Esophagus mucosa (tissue), 1 donor: ENCODE measurements around the gene ZNF140. TPM values are rescaled to one million over a fixed set of nuclear protein-coding genes. Genes with fewer than 3 reads are reported as not detected.

Experiments used
- ATAC-seq: fragments of 200-7000 bp; cut with Tn5 transposase; one replicate; pipeline ENCODE4 v1.9.1; 2020
- total RNA-seq: library from RNA; stranded (reverse); gene quantifications from one replicate; pipeline ENCODE4 v1.2.4, GENCODE V29; 2023
- donor health status: DM: yes; HTN: yes; CAD: no.

Gene ZNF140
- 11.4 TPM for total RNA-seq

DNA sequence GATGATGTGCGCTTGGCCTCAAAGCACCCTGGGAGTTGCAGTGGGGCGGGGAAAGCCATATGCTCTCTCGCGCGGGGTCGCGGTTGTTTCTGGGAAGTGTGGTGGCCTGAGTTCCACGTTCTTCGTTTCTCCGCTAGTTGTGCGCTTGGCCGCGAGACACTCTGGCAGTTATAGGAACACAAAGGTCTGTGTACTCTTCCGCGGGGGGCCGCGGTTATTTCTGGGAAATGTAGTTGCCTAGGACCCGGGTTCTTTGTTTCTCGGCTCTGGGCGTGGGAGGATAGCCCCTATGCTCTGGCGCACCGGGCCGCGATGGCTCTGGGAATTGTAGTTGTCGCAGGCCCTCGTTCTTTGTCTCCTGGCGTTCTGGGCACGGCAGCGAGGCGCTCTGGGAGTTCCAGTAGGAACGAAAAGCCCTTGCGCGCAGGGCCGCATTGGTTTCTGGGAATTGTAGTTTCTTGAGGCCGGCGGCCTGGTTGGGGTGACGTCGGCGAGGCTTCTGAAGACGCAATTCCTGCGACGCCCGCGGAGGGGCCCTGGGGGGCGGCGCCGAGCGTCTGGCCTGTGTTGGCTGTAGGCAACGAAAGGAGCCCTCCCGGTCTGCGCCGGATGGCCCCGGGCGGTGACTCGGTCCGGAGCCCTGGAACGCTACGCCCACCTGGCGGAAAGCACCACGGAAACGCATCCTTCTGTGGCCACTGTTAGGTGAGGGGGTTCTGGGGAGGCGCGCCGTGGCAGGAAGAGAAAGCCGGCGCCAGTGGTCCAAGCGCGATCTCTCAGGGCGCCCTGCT, at the start of gene ZNF140:
ZNF140 (plus strand) TSS at position 556 of the 791 bp plus-strand sequence. CDS start 398 bp downstream, outside the sequence.
- ATAC-seq = peak; percentile 86

DNA sequence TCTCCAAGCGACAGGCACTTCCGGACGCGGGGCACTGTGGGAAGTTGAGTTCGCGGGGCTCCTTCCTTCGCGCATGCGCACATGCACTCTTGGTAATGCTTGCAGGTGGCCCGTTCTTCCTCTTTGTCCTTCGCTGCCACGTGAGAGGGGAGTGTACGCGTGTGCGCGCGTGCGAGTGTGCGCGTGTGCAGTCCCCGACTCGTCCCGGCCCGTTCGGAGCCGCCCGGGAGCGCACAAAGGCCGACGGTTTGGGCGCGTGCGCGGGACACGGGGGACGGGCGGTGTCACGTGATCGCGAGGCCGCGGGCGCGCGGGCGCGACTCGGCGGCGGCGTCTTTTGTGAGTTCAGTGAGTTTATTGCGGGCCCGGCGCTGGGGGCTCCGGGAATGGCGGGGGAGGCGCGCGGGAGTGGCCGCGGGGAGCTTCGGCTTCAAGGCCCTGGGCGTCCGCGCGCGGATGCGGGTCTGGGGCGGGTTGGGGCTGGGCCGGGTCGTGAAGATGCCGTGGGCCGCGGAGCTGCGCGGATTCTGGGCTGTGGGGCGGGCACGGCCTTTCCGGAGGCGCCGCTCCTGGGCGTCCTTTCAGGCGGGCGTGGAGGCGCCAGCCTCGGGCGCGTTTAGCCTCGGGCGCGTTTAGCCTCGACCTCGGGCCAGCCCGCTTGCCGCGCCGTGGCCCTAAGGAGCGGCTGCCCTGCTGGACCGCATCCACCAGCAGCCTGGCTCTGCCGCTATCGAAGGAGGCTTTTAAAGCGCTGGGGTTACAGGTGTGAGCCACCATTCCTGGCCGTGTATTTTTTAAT, 43.3 kb upstream of the ZNF140 start, which contains the start of gene ZNF84:
ZNF84 (plus strand) TSS at position 303 of the 799 bp plus-strand sequence. CDS start 3,959 bp downstream, outside the sequence.
- peak; percentile 100 for ATAC-seq

DNA sequence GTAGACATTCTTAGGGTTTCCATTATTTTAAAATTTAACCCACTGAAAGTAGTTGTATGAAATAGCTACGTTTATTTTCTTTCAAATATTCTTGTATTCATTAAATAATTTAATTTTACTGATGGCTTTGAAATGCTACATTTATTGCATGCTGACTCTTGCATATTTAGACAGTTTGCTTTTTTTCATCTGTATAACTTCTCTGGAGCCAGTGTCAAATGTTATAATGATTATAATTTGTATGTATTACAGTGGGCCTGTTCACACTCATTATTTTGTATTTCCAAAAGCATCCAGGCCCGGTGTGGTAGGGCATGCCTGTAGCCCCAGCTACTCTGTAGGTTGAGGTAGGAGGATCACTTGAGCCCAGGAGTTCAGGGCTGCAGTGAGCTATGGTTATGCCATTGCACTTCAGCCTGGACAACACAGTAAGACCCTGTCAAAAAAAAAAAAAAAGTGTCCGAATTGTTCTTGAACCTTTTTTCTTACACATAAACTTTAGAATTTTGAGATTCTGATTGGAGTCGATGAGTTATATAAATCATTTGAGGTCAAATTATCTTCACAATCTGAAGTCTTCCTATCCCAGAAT, 42.5 kb upstream of the ZNF140 start:
- ATAC-seq = no peak

DNA sequence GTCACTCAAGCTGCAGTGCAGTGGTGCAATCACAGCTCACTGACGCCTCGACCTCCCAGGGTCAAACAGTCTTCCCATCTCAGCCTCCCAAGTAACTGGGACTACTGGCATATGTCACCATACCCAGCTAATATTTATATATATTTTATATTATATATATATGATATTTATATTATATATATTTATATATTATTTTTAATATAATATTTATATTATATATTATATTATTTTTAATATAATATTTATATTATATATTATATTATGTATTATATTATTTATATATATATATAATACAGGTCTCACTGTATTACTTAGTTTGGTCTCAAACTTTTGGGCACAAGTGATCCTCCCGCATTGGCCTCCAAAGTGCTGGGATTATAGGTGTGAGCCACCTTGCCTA, 34.0 kb upstream of the ZNF140 start:
- no peak for ATAC-seq

DNA sequence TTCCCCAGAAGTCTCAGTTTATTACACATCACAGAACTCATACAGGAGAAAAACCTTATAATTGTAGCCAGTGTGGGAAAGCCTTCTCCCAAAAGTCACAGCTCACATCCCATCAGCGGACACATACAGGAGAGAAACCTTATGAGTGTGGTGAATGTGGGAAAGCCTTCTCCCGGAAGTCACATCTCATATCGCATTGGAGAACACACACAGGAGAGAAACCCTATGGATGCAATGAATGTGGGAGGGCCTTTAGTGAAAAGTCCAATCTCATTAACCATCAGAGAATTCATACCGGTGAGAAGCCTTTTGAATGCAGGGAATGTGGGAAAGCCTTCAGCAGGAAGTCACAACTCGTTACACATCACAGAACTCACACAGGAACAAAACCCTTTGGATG, 23.3 kb upstream of the ZNF140 start:
- ATAC-seq = no peak

DNA sequence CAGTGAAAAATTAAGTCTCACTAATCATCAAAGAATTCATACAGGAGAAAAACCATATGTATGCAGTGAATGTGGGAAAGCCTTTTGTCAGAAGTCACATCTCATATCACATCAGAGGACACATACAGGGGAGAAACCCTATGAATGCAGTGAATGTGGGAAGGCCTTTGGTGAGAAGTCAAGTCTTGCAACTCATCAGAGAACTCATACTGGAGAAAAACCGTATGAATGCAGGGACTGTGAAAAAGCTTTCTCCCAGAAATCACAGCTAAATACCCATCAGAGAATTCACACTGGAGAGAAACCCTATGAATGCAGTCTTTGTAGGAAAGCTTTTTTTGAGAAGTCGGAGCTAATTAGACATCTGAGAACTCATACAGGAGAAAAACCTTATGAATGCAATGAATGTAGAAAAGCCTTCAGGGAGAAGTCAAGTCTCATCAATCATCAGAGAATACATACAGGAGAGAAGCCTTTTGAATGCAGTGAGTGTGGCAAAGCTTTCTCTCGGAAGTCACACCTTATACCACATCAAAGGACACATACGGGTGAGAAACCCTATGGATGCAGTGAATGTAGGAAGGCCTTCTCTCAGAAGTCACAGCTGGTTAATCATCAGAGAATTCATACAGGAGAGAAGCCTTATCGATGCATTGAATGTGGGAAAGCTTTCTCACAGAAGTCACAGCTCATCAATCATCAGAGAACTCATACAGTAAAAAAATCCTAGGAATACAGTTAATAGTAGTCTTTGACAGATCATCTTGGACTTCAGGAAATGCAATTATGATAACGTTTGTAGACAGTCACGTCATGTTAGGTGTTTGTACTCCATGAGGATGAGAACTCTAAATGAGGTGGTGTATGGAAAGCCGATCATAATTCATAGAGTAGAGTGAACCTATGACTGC, 22.3 kb upstream of the ZNF140 start:
- no peak for ATAC-seq

DNA sequence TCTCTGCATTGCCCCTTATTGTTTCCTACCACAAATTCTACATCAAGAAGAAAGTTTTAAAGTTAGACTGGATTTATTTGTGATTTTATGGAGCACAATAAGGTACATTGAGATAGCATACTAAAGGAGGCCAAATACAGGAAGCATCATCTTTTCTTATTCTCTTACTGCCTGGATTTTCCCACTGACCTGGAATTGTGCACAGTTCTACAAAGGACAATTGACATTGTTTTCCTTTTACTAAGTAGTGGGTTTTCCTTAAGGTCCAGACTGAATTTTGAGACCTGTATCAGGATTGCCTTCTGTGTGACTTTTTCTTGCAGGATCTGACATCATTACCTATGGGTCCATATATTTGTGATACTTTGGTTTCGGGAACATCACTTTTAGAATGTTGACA, 18.8 kb upstream of the ZNF140 start:
- ATAC-seq = no peak

DNA sequence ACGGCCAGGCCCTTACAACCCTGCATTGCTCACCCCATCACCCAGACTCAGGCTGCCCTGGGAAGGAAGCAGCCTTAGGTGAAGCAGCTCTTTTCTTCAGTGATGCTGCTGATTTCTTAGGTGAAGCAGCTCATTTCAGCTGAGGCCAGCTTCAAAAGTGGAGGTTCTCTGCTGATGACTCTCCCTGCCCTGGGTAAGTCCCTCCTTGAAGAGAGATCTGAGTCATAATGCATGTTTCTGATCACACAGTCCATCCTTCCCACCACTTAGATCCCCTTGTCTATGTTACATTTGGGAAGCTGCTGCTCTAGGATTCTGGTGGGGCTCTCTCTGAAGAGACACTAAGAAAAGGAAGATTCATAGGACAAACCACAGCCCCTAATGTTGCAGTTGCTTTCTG, 17.2 kb upstream of the ZNF140 start:
- no peak for ATAC-seq

DNA sequence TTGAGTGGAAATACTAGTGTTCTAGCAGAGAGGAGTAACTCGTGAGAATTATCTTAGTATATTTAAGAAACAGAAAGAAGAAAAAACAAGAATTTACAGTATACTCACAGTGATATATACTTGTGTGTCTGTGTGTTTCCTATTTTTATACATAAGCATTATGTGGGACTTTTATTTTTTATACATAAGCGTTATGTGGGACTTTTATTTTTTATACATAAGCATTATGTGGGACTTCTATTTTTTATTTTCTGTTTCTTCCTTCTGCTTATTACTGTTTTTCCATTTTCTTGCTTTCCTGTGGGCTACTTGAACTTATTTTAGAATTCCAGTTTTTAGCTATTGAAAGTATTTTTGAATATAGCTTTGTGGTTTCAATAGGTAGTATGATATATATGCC, 6.9 kb upstream of the ZNF140 start:
- no peak for ATAC-seq

DNA sequence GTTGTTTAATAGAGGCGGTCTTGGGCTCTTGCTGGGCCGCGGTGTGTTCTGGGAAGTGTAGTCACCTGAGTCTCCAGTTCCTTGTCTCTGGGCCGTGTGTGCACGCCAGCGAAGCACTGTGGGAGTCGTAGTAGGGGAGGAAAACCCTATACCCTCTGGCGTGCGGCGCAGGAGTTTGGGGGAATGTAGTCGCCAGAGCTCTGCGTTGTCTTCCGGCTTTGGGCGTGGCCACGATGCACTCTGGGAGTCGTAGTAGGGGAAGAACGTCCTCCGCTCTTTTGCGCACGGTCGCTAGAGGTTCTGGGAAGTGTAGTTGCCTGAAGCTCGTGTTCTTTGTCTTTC, 726 bp upstream of the ZNF140 start:
- peak; percentile 97 for ATAC-seq

DNA sequence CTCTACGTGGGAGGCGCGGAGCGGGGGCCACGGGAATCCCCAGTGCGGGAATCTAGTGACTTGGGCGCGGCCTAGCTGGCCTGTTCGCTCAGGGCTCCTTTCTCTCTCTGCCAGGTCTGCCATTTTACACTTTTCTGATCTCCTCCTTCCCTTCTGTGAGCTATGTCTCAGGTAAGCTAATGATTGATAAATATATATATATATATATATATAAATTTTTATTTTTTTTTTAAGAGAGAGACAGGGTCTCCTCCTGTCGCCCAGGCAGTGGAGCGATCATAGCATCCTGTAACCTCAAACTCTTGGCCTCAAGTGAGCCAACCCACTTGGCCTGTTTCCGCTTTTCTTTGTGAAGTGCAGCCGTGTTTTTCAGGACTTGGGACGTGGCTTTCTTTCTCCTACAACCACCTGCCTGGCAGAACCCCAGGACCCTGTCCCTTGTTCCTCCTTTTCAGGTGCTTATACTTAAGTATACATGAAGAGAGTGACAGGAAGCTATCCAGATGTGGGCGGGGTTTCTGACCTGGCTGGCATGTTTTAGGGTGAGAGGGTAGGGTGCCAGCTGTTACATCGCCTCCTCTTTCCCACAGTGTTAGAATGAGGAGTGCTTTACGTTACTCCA, 547 bp downstream of the ZNF140 start:
- no peak for ATAC-seq

DNA sequence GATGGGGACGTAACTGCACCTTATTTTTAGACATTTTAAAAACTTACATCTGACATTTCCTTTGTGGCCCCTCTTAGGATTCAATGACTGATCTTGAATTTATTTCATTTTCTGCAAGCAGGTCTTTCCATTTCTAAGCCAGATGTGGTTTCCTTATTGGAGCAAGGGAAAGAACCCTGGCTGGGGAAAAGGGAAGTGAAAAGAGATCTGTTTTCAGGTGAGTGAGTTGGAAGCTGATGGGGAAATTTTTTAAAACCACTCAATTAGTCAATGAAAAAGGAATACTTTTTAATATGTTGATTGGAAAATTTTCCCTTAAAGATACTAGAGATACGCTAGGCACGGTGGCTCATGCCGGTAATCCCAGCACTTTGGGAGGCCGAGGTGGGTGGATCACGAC, 2.6 kb downstream of the ZNF140 start:
- no peak for ATAC-seq

DNA sequence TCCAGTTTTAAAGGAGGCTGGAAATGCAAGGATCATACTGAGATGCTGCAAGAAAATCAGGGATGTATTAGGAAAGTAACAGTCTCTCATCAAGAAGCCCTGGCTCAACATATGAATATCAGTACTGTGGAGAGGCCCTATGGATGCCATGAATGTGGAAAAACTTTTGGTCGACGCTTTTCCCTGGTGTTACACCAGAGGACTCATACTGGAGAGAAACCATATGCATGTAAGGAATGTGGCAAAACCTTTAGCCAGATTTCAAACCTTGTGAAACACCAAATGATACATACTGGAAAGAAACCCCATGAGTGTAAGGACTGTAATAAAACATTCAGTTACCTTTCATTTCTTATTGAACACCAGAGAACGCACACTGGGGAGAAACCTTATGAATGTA, 24.9 kb downstream of the ZNF140 start:
- no peak for ATAC-seq

DNA sequence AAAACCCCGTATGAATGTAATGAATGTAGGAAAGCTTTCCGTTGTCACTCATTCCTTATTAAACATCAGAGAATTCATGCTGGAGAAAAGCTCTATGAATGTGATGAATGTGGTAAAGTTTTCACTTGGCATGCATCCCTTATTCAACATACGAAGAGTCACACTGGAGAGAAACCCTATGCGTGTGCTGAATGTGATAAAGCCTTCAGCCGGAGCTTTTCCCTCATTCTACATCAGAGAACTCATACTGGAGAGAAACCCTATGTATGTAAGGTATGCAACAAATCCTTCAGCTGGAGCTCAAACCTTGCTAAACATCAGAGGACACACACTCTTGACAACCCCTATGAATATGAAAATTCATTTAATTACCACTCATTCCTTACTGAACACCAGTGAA, 25.5 kb downstream of the ZNF140 start:
- ATAC-seq = no peak

DNA sequence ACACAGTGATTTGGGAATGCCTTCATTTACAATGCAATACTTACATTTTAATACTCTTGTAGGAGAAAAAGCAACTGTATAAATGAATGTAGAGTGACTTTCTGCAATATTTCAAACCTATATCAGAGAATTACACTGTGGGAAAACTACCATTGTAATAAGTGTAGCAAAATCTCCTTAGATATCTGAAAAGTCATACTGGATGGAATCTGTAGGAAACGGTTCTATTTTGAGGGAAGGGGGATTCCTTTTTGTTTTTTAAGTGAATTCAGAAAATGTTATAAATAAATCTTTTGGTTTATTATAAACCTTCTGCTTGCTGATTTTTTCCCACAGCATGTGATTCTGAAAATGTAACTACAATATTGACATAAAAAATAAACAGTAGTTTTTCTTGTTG, 26.4 kb downstream of the ZNF140 start:
- no peak for ATAC-seq

DNA sequence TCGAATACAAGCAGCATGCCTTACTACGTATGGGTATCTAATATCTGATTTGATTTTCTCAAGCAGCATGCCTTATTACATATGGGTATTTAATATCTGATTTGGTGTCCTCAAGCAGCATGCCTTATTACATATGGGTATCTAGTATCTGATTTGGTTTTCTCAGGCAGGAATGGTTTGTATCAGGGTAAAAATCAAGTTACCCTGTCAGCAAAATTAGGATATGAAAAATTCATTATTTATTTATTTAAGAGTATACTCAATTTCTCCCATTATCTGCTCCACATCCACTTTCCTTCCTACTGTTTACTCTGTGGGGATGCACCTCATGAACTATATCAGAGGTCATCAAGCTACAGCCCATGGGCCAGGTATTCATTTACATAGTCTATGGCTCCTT, 27.4 kb downstream of the ZNF140 start:
- ATAC-seq = no peak

DNA sequence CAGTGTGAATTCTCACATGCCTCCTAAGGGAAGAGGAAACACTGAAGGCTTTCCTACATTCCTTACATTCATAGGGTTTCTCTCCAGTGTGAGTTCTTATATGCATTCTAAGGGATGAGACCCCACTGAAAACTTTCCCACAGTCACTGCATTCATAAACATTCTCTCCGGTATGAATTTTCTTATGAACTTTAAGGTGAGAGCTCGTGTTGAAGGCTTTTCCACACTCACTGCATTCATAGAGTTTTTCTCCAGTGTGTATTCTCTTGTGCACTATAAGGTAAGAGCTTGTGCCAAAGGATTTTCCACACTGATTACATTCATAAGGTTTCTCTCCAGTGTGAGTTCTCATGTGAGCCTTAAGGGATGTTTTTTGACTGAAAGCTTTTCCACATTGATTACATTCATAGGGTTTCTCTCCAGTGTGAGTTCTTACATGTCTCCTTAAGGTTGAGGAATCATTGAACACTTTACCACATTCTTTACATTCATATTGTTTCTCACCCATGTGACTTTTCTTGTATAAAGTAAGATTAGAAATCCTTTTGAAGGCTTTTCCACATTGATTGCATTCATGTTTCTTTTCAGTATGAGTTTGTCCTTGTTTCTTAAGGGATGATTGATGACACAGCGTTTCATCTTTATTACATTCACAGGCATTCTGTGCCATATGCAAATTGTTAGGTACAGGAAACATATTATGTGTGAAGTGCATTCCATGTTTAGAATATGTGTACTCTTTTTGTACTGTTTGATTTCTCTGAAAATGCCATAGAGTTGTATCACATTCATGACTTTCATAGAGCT, 39.9 kb downstream of the ZNF140 start:
- no peak for ATAC-seq

DNA sequence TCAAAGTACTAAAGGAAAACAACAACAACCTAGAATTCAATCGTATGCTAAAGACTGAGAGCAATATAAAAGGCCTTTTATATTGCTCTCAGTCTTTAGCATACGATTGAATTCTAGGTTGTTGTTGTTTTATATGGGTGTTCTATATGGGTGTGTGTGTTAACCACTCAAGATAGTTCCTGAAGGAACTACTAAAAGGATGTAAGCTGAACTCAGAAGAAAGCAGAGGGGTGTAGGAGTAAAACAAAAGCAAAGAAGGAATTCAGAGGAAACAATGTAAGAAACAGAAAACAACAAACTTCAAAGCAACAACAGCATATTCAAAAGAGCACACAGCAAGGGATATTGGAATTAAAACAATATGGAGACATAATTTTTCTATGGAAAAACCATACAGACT, 44.0 kb downstream of the ZNF140 start:
- no peak for ATAC-seq

DNA sequence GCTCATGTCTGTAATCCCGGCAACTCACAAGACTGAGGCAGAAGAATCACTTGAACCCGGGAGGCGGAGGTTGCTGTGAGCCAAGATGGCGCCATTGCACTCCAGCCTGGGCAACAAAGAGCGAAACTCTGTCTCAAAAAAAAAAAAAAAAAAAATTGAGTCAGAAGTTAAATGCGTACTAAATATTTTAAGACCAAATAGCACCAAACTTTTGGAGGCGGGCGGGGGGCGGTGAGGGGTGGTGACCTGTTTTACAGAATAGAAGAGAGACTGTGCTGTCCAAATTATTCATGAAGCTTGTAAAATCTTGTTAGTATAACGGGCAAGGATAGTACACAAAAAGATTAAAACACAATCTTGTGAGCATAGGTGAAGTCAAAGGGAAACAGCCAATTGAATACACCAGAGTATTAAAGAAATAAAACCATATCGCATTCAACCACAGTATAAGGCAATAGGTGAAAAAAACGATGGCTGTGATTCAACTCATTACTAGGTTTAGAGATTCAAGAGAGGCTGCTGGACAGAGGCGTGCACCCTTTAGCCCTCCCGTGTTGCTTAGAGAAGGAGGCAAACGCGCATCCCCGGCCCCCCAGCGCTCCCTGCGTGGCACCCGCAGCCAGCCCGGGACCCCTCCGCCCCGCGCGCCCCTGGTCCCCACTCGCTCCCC, 48.8 kb downstream of the ZNF140 start:
- ATAC-seq = peak; percentile 11

DNA sequence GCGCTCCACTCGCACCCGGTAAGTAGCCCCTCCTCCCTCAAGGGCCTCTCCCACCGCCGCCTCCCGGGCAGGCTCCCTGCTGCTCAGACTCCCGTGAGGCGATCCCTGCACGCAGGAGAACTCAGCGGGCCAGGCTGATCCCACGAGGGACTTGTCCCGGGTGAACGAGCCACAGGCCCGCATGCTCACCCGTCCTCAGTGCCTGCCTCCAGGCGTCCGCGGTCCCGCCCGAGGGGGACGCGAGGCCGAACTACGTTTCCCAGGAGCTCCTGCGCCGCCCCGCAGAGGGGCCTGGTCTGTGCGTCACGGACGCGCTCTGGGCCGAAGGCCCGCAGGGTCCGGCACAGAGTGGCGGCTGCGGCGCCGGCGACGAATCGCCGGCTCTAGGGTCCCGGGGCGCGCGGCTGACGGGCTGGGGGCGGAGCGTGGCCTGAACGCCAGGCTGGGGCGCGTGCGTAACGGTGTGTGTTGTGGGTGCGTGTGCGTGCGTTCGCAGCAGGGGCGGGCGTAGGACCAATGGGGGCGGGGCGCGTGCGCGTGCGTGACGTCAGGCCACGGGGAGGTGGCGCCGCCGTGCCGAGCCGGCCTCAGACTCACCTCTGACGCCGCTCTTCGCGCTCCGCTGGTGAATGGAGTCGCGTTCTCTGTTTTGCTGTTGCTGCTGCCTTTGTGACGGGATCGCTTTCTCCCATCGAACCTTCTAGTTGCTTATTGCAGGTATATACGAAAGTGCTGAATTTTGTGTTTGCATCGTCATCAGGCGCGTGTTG, 49.5 kb downstream of the ZNF140 start, which contains the start of the genes ZNF10 and ZNF891:
ZNF10 (plus strand) TSS at position 590 of the 770 bp plus-strand sequence. CDS start 13,866 bp downstream, outside the sequence.
ZNF891 (minus strand) TSS at position 237 of the 770 bp plus-strand sequence. CDS start 8,356 bp downstream, outside the sequence.
- peak; percentile 100 for ATAC-seq
